Endothelial cell of umbilical vein (primary cell): ENCODE data around the gene PODXL2. TPM values are rescaled to one million over a fixed set of nuclear protein-coding genes. Genes with fewer than 3 reads are reported as not detected.

Source experiments
- BruUV-seq: library from RNA; stranded (reverse); fragments of 400-500 nt; replicated peaks from 2 replicates; lab custom pipeline; 2021; lab: Mats Ljungman, UMichigan
- CTCF ChIA-PET: fragments of 300-600, 350-600 bp; sonication (Branson Sonifier 250); formaldehyde crosslinking; loops from one replicate; lab custom pipeline; 2021; ENCODE audit warnings: antibody characterized with exemption, inconsistent platforms; lab: Charles Lee
- POLR2A ChIA-PET: fragments of 300-600, 350-600 bp; sonication (Branson Sonifier 250); formaldehyde crosslinking; loops from one replicate; lab custom pipeline; 2021; ENCODE audit warnings: antibody characterized with exemption, inconsistent platforms; lab: Charles Lee
- DNase-seq: peaks from one replicate; pipeline ENCODE4 v3.0.0-alpha.2; 2011; ENCODE audit warnings: low read depth, low spot score
- FAIRE-seq: peaks from 2 replicates; lab custom pipeline; 2011; peaks lifted over from hg19 to GRCh38; lab: Jason Lieb, UNC
- H2AFZ ChIP-seq: 2 replicates; pipeline ENCODE4 v1.6.0; 2012; ENCODE audit warnings: low read depth, low read length, control low read depth, inconsistent platforms
- H3K27ac ChIP-seq: 2 replicates; pipeline ENCODE4 v1.5.1; 2011; ENCODE audit warnings: low read depth, mild to moderate bottlenecking, control low read depth, low read length, moderate library complexity; ENCODE audit not compliant: insufficient read depth
- H3K27me3 ChIP-seq, 2 experiments: 2 replicates each; pipeline versions ENCODE4 v1.6.0 to v1.6.1; 2011; ENCODE audit warnings: low read length in 2 of 2, mixed read lengths in 1 of 2; ENCODE audit not compliant: control insufficient read depth in 2 of 2, insufficient read depth in 2 of 2
- H3K36me3 ChIP-seq, 2 experiments: 2 replicates in 1 of 2; 3 replicates in 1 of 2; pipeline ENCODE4 v1.5.1; 2011; ENCODE audit warnings: low read length in 2 of 2, mild to moderate bottlenecking in 1 of 2, moderate library complexity in 1 of 2; ENCODE audit not compliant: control insufficient read depth in 2 of 2, insufficient read depth in 2 of 2; ENCODE audit errors: extremely low read depth in 1 of 2
- H3K4me1 ChIP-seq: 3 replicates; pipeline ENCODE4 v1.5.1; 2011; ENCODE audit warnings: mild to moderate bottlenecking, low read length; ENCODE audit not compliant: control insufficient read depth, insufficient read depth; ENCODE audit errors: extremely low read depth
- H3K4me2 ChIP-seq: 2 replicates; pipeline ENCODE4 v1.6.1; 2011; ENCODE audit warnings: low read length, control low read depth, mixed read lengths; ENCODE audit not compliant: insufficient read depth
- H3K4me3 ChIP-seq, 3 experiments: fragments of 200-600 bp in 1 of 3; sonication (generic), shearing (Covaris generic) in 1 of 3; replicated peaks in 1 of 3; 2 replicates each; pipeline ENCODE4 v1.5.1; 2011 to 2016; ENCODE audit warnings: control low read depth in 3 of 3, low read length in 3 of 3, mild to moderate bottlenecking in 2 of 3, inconsistent platforms in 1 of 3, low read depth in 1 of 3, moderate library complexity in 1 of 3; ENCODE audit not compliant: insufficient read depth in 1 of 3
- H3K79me2 ChIP-seq: 2 replicates; pipeline ENCODE4 v1.6.0; 2012; ENCODE audit warnings: low read length, inconsistent platforms; ENCODE audit not compliant: control insufficient read depth, insufficient read depth
- H3K9ac ChIP-seq: replicated peaks from 2 replicates; pipeline ENCODE3; 2011; ENCODE audit warnings: low read length, control low read depth; ENCODE audit not compliant: insufficient read depth; ENCODE audit errors: extremely low read depth
- H3K9me1 ChIP-seq: replicated peaks from 3 replicates; pipeline ENCODE4 v1.6.0; 2011; ENCODE audit warnings: mild to moderate bottlenecking, low read length; ENCODE audit not compliant: control insufficient read depth, insufficient read depth; ENCODE audit errors: extremely low read depth
- H3K9me3 ChIP-seq: replicated peaks from 2 replicates; pipeline ENCODE4 v1.5.1; 2012; ENCODE audit warnings: low read length, inconsistent platforms; ENCODE audit not compliant: control insufficient read depth, insufficient read depth
- H4K20me1 ChIP-seq: replicated peaks from 2 replicates; pipeline ENCODE3; 2011; ENCODE audit warnings: mild to moderate bottlenecking, low read length; ENCODE audit not compliant: control insufficient read depth, insufficient read depth; ENCODE audit errors: extremely low read depth
- CTCF ChIP-seq, 2 donors: IDR thresholded peaks; 1 replicate in 1 of 2; 2 replicates in 1 of 2; pipeline ENCODE4 v1.5.1; 2011; ENCODE audit warnings: low read length in 2 of 2, mild to moderate bottlenecking in 2 of 2, moderate library complexity in 2 of 2, control low read depth in 1 of 2, inconsistent platforms in 1 of 2, low read depth in 1 of 2; ENCODE audit not compliant: insufficient read depth in 1 of 2; ENCODE audit errors: extremely low read depth in 1 of 2
- EZH2 ChIP-seq: IDR thresholded peaks from 2 replicates; pipeline ENCODE4 v1.6.1; 2012; ENCODE audit warnings: borderline replicate concordance, low read depth, mild to moderate bottlenecking, moderate library complexity, low read length, inconsistent platforms; ENCODE audit not compliant: severe bottlenecking
- FOS ChIP-seq: IDR thresholded peaks from 2 replicates; pipeline ENCODE4 v1.6.1; 2011; ENCODE audit warnings: mild to moderate bottlenecking, low read length, moderate library complexity, borderline replicate concordance; ENCODE audit not compliant: insufficient read depth
- GATA2 ChIP-seq: IDR thresholded peaks from 2 replicates; pipeline ENCODE4 v1.7.0; 2011; ENCODE audit warnings: low read depth, mild to moderate bottlenecking, moderate library complexity, mixed read lengths, low read length; ENCODE audit not compliant: insufficient read length, insufficient read depth
- JUN ChIP-seq: IDR thresholded peaks from 2 replicates; pipeline ENCODE4 v1.6.1; 2011; ENCODE audit warnings: borderline replicate concordance, low read depth; ENCODE audit not compliant: insufficient read length, insufficient read depth
- MYC ChIP-seq: IDR thresholded peaks from one replicate; pipeline ENCODE4 v1.6.1; 2011; ENCODE audit warnings: mild to moderate bottlenecking, low read depth, low read length
- POLR2A ChIP-seq: IDR thresholded peaks from 2 replicates; pipeline ENCODE4 v1.6.1; 2012; ENCODE audit warnings: low read depth, mild to moderate bottlenecking, control low read depth, low read length
- POLR2AphosphoS5 ChIP-seq: IDR thresholded peaks from 2 replicates; pipeline ENCODE4 v1.6.1; 2012; ENCODE audit warnings: low read depth, mild to moderate bottlenecking, control low read depth, low read length, moderate library complexity; ENCODE audit not compliant: insufficient read depth
- dilution Hi-C: fragments of 300-500 bp; cut with MboI; formaldehyde crosslinking; loops from one replicate; pipeline ENCODE4 v1.15.0; 2019; ENCODE audit warnings: low sequenced_read_pairs; ENCODE audit not compliant: extremely low pct_ligation_motif_present
- intact Hi-C: fragments of 100-400 bp; cut with micrococcal nuclease; formaldehyde crosslinking; loops from one replicate; pipeline ENCODE4 v1.10.0; 2022
- polyA plus RNA-seq, 4 experiments: library from polyadenylated mRNA; depleted of rRNA in 3 of 4; stranded (reverse) in 3 of 4; unstranded in 1 of 4; fragments of >200 nt; gene quantifications; 2 replicates each; pipeline versions ENCODE4 v1.2.1 to v1.2.3, GENCODE V29; 2011 to 2012; ENCODE audit warnings: missing spikeins in 1 of 4
- total RNA-seq: library from RNA; stranded (reverse); gene quantifications from 2 replicates; pipeline ENCODE4 v1.2.3, GENCODE V29; 2021

The PODXL2 gene
- total and polyA plus RNA-seq, 2 donors (not counting 3 experiments of a cell fraction or from before 2014, with no cell fraction given) = 5.5 to 6.5 TPM

- Histone ChIP-seq H3K4me2 (no peak overlapping the region), H3K9me3 (no peaks in the 10 kb centered on the region), H3K27me3 (peaks cover 1 to 4% of the 10 kb centered on the region in 2 experiments), H2AFZ (no peak overlapping the region), H3K9ac (no peak overlapping the region), H3K9me1 (no peaks in the 10 kb centered on the region), H3K27ac (no peak overlapping the region), H4K20me1 (no peaks in the 10 kb centered on the region), H3K79me2 (no peaks in the 10 kb centered on the region), H3K4me1 (no peaks in the 10 kb centered on the region), H3K36me3 (peaks cover 0 to 6% of the 10 kb centered on the region in 2 experiments), H3K4me3 (no peak overlapping the region)
- intact Hi-C loops (no loop called here), dilution Hi-C loops (no loop called here)
- TSS peak; percentile 81 for BruUV-seq
- no peak for TF ChIP-seq GATA2
- TF ChIP-seq EZH2 = no peak
- no peak for TF ChIP-seq JUN
- TF ChIP-seq MYC = no peak
- no peak for TF ChIP-seq POLR2AphosphoS5
- TF ChIP-seq POLR2A = no peak
- TF ChIP-seq FOS = no peak
- TF ChIP-seq CTCF (IDR thresholded peaks at IDR 0.05; ENCODE audit: extremely low read depth in 1 of 2, insufficient read depth in 1 of 2, low read depth in 1 of 2, low read length in 2 of 2) = no peak
- no peak for FAIRE-seq
- no peak for DNase-seq
- CTCF ChIA-PET = no interaction called here
- POLR2A ChIA-PET = no interaction called here
These were observed 7.0 kb upstream of the PODXL2 start for GRCh38 chr3:127622031-127622430.
